ENCODE measurements around the gene CPSF6. TPM values are rescaled to one million over a fixed set of nuclear protein-coding genes. Genes with fewer than 3 reads are reported as not detected.

The CPSF6 gene
- total and polyA plus RNA-seq, 2 of the 8 experiments (the other 6 are each of a cell fraction or from before 2014, with no cell fraction given): 92.7 to 167 TPM

- H2BK120ac ChIP-seq (replicated peaks; ENCODE audit: low read depth, low read length): no peak overlapping the region
- no peak overlapping the region for H4K91ac ChIP-seq (replicated peaks; ENCODE audit: insufficient read length, low read length)
- H4K20me1 ChIP-seq (replicated peaks in 1 of 2; ENCODE audit: control insufficient read depth in 1 of 2, insufficient read depth in 2 of 2, low read length in 2 of 2): no peaks in the 10 kb centered on the region
- no peak overlapping the region for H2BK20ac ChIP-seq (ENCODE audit: low read length)
- H4K8ac ChIP-seq (ENCODE audit: extremely low read depth, insufficient read depth, low read length): no peak overlapping the region
- no peak overlapping the region for H3K18ac ChIP-seq (ENCODE audit: extremely low read depth, low read length)
- no peak overlapping the region for H3K23ac ChIP-seq (ENCODE audit: insufficient read length)
- ChIA-PET POLR2A (ENCODE audit: partially characterized antibody) (no interaction called here), CTCF (ENCODE audit: partially characterized antibody) (no interaction called here)
- H2BK5ac ChIP-seq (ENCODE audit: low read depth, low read length): no peak overlapping the region
- no peak overlapping the region for H4K5ac ChIP-seq (ENCODE audit: insufficient read length, low read depth, low read length)
- H3K27me3 ChIP-seq (replicated peaks in 1 of 4; ENCODE audit: control insufficient read depth in 3 of 4, extremely low read depth in 1 of 4, insufficient read depth in 3 of 4, low read length in 3 of 4): no peaks in the 10 kb centered on the region
- no peak overlapping the region for H3K27ac ChIP-seq (ENCODE audit: low read depth, low read length)
- no peak overlapping the region for H2AK5ac ChIP-seq (ENCODE audit: low read depth, low read length)
- no peak overlapping the region for H2AFZ ChIP-seq (ENCODE audit: low read length)
- H3K14ac ChIP-seq (ENCODE audit: insufficient read length): no peak overlapping the region
- no peak overlapping the region for H3K4me3 ChIP-seq (ENCODE audit: extremely low read depth in 1 of 4, insufficient read depth in 2 of 4, low read depth in 3 of 4, low read length in 4 of 4)
- no peaks in the 10 kb centered on the region for H3K23me2 ChIP-seq (ENCODE audit: low read depth, low read length)
- no peak overlapping the region for H3K56ac ChIP-seq (replicated peaks; ENCODE audit: insufficient read length, low read depth, low read length)
- 95 to 100% methylated on average over 1 of the region's 1 CpG for WGBS, 2 experiments (ENCODE audit: extremely low coverage in 1 of 2, insufficient coverage in 1 of 2, insufficient read length in 1 of 2, insufficient replicate concordance in 2 of 2, low coverage in 1 of 2, low lambda C conversion rate in 2 of 2, missing lambda C conversion rate in 1 of 2)
- H2BK12ac ChIP-seq (ENCODE audit: low read depth, low read length): no peak overlapping the region
- no peak overlapping the region for H3K4me2 ChIP-seq (ENCODE audit: insufficient read depth in 1 of 2, low read depth in 2 of 2, low read length in 2 of 2)
- peaks cover 6 to 10% of the 10 kb centered on the region in 2 experiments; a peak in 3 of 4 replicates for H3K9me3 ChIP-seq (ENCODE audit: insufficient read depth in 2 of 2, low read depth in 1 of 2, low read length in 1 of 2)
- H3K79me1 ChIP-seq (ENCODE audit: low read depth, low read length): no peaks in the 10 kb centered on the region
- FAIRE-seq: no peak
- H3K4me1 ChIP-seq (replicated peaks in 1 of 4; ENCODE audit: control insufficient read depth in 3 of 4, insufficient read depth in 4 of 4, low read length in 3 of 4): no peaks in the 10 kb centered on the region
- no peak overlapping the region for H3K4ac ChIP-seq (replicated peaks; ENCODE audit: insufficient read length, low read depth, low read length)
- no peak overlapping the region for H2BK15ac ChIP-seq (ENCODE audit: low read length)
- H3K9ac ChIP-seq (replicated peaks in 1 of 4; ENCODE audit: extremely low read depth in 1 of 4, low read depth in 3 of 4, low read length in 3 of 4): no peak overlapping the region
- no peak for DNase-seq (ENCODE audit: low read depth in 1 of 2, low spot score in 2 of 2)
- H3K36me3 ChIP-seq (ENCODE audit: control insufficient read depth in 2 of 4, insufficient read depth in 4 of 4, low read length in 3 of 4): no peaks in the 10 kb centered on the region
- no peaks in the 10 kb centered on the region for H3K79me2 ChIP-seq (ENCODE audit: control insufficient read depth in 1 of 2, insufficient read depth in 2 of 2, low read length in 2 of 2)
- no peak for TF ChIP-seq FOSL1 (IDR thresholded peaks at IDR 0.05; ENCODE audit: insufficient read depth, low read depth, low read length)
- TF ChIP-seq, protein P1, sequence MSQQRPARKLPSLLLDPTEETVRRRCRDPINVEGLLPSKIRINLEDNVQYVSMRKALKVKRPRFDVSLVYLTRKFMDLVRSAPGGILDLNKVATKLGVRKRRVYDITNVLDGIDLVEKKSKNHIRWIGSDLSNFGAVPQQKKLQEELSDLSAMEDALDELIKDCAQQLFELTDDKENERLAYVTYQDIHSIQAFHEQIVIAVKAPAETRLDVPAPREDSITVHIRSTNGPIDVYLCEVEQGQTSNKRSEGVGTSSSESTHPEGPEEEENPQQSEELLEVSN (IDR thresholded peaks at IDR 0.05): no peak
- TF ChIP-seq ZNF274 (IDR thresholded peaks at IDR 0.05; ENCODE audit: borderline replicate concordance, extremely low read depth, low read length): no peak
- TF ChIP-seq CTCF (IDR thresholded peaks at IDR 0.05; ENCODE audit: control extremely low read depth in 1 of 3, insufficient read depth in 1 of 3, low read depth in 1 of 3, low read length in 3 of 3): no peak
- no peak for TF ChIP-seq HDAC6 (IDR thresholded peaks at IDR 0.05; ENCODE audit: low read depth, low read length)
- TF ChIP-seq, protein P2, sequence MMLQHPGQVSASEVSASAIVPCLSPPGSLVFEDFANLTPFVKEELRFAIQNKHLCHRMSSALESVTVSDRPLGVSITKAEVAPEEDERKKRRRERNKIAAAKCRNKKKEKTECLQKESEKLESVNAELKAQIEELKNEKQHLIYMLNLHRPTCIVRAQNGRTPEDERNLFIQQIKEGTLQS (IDR thresholded peaks at IDR 0.05; ENCODE audit: insufficient read depth, low read depth, low read length): no peak
- no peak for TF ChIP-seq SP1 (IDR thresholded peaks at IDR 0.05; ENCODE audit: low read depth, low read length)
- TF ChIP-seq CEBPB (IDR thresholded peaks at IDR 0.05; ENCODE audit: low read depth, low read length): no peak
- TF ChIP-seq CREB1 (IDR thresholded peaks at IDR 0.05): no peak
- no peak for TF ChIP-seq BRCA1 (IDR thresholded peaks at IDR 0.05; ENCODE audit: low read depth, low read length)
- TF ChIP-seq PHF8 (conservative IDR thresholded peaks at IDR 0.05; ENCODE audit: low read depth, low read length): no peak
- TF ChIP-seq TAF7 (optimal IDR thresholded peaks at IDR 0.05; ENCODE audit: borderline replicate concordance, low read depth, low read length): no peak
These were observed 58.8 kb downstream of the CPSF6 start for GRCh38 chr12:69298133-69298532.
